Muscle layer of duodenum (tissue), 2 donors: Measurements from ENCODE around the gene SLC25A52.

Experiments used
- H3K27ac ChIP-seq: one replicate; pipeline ENCODE4 v1.7.0; 2013; ENCODE audit warnings: mild to moderate bottlenecking, low read length
- H3K27me3 ChIP-seq: one replicate; pipeline ENCODE4 v1.7.0; 2013; ENCODE audit warnings: low read depth, mild to moderate bottlenecking, control low read depth, low read length
- H3K36me3 ChIP-seq, 2 donors: one replicate each; pipeline ENCODE4 v1.7.0; 2013; ENCODE audit warnings: low read length in 2 of 2, control low read depth in 1 of 2, mild to moderate bottlenecking in 1 of 2; ENCODE audit not compliant: insufficient read depth in 2 of 2, control insufficient read depth in 1 of 2
- H3K4me1 ChIP-seq, 2 donors: one replicate each; pipeline ENCODE4 v1.7.0; 2013; ENCODE audit warnings: low read length in 2 of 2, mild to moderate bottlenecking in 2 of 2, control low read depth in 1 of 2, moderate library complexity in 1 of 2; ENCODE audit not compliant: insufficient read depth in 2 of 2, control insufficient read depth in 1 of 2
- H3K4me3 ChIP-seq, 2 donors: one replicate each; pipeline ENCODE4 v1.7.0; 2013; ENCODE audit warnings: low read length in 2 of 2, low read depth in 1 of 2, mild to moderate bottlenecking in 1 of 2
- H3K9me3 ChIP-seq, 2 donors: one replicate each; pipeline ENCODE4 v1.7.0; 2013; ENCODE audit warnings: low read length in 2 of 2, control low read depth in 1 of 2, mild to moderate bottlenecking in 1 of 2; ENCODE audit not compliant: control insufficient read depth in 1 of 2
- donor health status: healthy.

The SLC25A52 gene

DNA sequence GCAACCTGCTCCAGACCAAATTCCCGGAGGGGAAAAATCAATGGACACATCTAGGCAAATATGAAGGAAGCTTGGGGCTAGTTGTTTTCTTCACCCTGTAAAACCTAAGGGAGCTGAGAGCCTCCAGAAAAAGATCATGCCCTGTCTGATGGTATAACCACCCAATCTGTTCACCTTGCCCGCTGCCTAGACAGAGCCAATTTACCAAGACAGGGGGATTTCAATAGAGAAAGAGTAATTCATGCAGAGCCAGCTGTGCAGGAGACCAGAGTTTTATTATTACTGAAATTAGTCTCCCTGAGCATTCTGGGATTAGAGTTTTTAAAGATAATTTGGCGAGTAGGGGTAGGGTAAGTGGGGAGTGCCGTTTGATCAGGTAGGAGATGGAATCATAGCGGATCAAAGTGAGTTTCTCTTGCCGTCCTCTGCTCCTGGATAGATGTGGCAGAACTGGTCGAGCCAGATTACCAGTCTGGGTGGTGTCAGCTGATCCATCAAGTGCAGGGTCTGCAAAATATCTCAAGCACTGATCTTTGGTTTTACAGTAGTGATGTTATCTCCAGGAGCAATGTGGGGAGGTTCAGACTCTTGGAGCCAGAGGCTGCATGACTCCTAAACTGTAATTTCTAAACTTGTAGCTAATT is 41.2 kb downstream of the SLC25A52 start:
- Histone ChIP-seq H3K36me3 (no peaks in the 10 kb centered on the region), H3K4me3 (no peak overlapping the region), H3K4me1 (no peaks in the 10 kb centered on the region), H3K27ac (no peak overlapping the region), H3K9me3 (peaks cover 0 to 3% of the 10 kb centered on the region in 2 donors), H3K27me3 (no peaks in the 10 kb centered on the region)

DNA sequence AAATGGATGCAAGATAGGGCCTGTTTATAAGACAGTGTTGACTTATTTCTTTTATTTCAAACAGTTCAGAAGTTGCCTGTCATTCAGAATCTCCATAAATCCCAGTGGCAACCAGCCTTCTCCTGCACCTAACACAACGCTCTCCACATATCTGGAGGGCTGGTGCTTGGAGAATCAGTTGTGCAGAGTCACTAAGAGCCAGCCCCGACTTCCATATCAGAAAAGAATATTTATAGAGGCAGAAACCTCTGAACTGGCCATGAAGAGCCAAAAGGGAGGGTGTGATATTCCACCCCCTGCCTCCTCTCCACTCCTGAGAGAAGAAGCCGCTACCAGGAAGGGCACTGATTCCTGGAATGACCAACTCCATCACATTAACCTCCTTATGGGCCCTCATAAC is 42.3 kb downstream of the SLC25A52 start:
- Histone ChIP-seq H3K27ac (no peak overlapping the region), H3K4me1 (no peaks in the 10 kb centered on the region), H3K36me3 (no peaks in the 10 kb centered on the region), H3K27me3 (no peaks in the 10 kb centered on the region), H3K9me3 (peaks cover 0 to 3% of the 10 kb centered on the region in 2 donors), H3K4me3 (no peak overlapping the region)

DNA sequence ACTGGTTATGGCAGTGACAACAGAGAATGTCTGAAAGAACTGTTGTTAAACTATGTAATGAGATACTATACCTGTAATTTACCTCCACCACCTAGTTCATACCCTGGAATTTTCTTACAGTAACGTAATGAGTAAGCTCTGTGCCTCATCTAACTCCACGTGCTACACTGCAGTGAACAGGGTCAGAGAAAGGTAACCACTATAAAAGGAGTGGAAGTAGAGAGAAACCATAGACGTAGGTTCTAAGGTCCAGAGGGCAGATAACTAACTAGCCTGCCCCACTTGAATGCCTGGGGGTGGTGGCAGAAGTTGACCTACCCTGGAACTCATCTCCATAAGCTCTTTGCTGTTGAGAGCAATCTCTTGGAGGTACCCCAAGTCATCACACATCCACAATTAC is 44.3 kb downstream of the SLC25A52 start:
- no peaks in the 10 kb centered on the region for H3K36me3 ChIP-seq
- H3K27ac ChIP-seq, result no peak overlapping the region
- no peak overlapping the region for H3K4me3 ChIP-seq
- H3K27me3 ChIP-seq, result no peaks in the 10 kb centered on the region
- H3K9me3 ChIP-seq, result peaks cover 0 to 3% of the 10 kb centered on the region in 2 donors
- no peaks in the 10 kb centered on the region for H3K4me1 ChIP-seq

DNA sequence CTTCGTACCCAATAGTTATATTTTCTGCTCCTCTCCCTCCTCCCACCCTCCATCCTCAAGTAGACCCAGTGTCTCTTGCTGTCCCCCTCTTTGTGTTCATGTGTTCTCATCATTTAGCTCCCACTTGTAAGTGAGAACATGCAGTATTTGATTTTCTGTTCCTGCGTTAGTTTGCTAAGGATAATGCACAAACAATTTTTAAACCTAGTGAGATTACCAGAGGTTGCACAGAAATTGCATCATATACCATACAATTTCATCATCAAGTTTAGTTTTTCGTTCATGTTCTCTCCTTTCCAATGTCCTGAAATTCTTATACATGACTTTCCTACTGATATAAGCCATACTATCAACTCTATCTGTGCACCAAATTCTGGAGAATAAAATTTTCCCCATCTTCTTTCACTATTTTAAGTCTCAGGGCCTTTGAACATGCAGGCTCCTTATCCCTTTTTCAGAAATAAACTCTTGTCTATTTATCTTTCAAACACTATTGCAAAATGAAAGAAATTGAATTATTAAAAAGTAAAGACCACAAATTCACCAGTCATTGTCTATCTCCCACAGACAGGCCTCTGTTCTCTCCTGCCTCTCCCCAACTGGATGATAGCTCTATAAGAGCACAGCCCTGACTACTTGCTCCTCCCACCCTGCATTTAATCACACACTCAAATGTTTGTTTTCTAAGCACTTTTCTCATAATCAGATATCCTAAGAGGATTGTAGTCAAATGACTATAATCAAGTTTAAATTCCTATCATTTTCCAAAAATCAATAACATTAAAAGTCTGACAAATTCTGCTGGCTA is 49.1 kb downstream of the SLC25A52 start:
- Histone ChIP-seq H3K36me3 (no peaks in the 10 kb centered on the region), H3K9me3 (no peaks in the 10 kb centered on the region), H3K27ac (no peak overlapping the region), H3K4me3 (no peak overlapping the region), H3K4me1 (no peaks in the 10 kb centered on the region), H3K27me3 (no peaks in the 10 kb centered on the region)

DNA sequence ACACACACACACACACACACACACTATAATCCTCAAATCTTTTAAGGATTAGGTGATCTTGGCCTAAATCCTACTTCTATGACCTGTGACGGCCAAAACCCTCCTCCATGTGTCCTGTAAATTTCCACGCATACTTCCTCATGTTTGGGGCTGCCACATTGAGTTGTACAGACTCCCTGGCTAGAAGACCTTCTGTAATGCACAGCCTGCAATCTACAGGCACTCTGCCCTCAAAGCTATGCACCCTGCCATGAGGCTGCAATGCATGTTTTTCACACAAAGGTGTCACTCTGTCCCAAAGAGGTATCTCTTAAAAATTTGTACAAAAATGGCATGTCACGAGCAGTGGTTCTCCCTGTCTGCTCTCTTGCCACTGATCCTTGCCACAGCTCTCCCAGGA is 49.9 kb downstream of the SLC25A52 start:
- Histone ChIP-seq H3K4me1 (no peaks in the 10 kb centered on the region), H3K27me3 (no peaks in the 10 kb centered on the region), H3K9me3 (no peaks in the 10 kb centered on the region), H3K36me3 (no peaks in the 10 kb centered on the region), H3K4me3 (no peak overlapping the region), H3K27ac (no peak overlapping the region)
